Limb (tissue), 2 donors: ENCODE measurements around the gene FNBP1L.
"Not testable (repeated sequence)": the region's sequence is repeated elsewhere in the genome, so short reads cannot be mapped to it uniquely, and the experiment has no call there.

Experiments
- DNase-seq, 2 donors: peaks; one replicate each; pipeline ENCODE4 v3.0.0-alpha.2; 2016; ENCODE audit errors: extremely low spot score in 2 of 2

Gene FNBP1L

GRCh38 chr1:93591291-93591675 lies 143.4 kb downstream of the FNBP1L start:
- DNase-seq, result not testable (repeated sequence)

- DNase-seq, result peak; percentile 75 to 81
These were observed 144.0 kb downstream of the FNBP1L start for GRCh38 chr1:93591676-93592550.

GRCh38 chr1:93592551-93592949 lies 144.6 kb downstream of the FNBP1L start:
- no peak for DNase-seq

GRCh38 chr1:93593854-93594602 lies 146.1 kb downstream of the FNBP1L start:
- no peak for DNase-seq

- no peak for DNase-seq
These were observed 146.6 kb downstream of the FNBP1L start for GRCh38 chr1:93594603-93594880.

- DNase-seq, result no peak
These were observed 147.3 kb downstream of the FNBP1L start for GRCh38 chr1:93595266-93595665.

GRCh38 chr1:93595743-93596142 lies 147.8 kb downstream of the FNBP1L start:
- no peak for DNase-seq

- no peak for DNase-seq
These were observed 148.6 kb downstream of the FNBP1L start for GRCh38 chr1:93596329-93597089.

- DNase-seq, result peak; percentile 65 to 74
These were observed 149.8 kb downstream of the FNBP1L start for GRCh38 chr1:93597709-93598108.

- no peak for DNase-seq
These were observed 150.5 kb downstream of the FNBP1L start for GRCh38 chr1:93598396-93598795.

- DNase-seq, result no peak
These were observed 151.0 kb downstream of the FNBP1L start for GRCh38 chr1:93598861-93599439.

- no peak for DNase-seq
These were observed 151.6 kb downstream of the FNBP1L start for GRCh38 chr1:93599479-93599878.

GRCh38 chr1:93600663-93601062 lies 152.7 kb downstream of the FNBP1L start:
- no peak for DNase-seq

GRCh38 chr1:93601686-93602085 lies 153.8 kb downstream of the FNBP1L start:
- DNase-seq, result no peak

- DNase-seq, result no peak
These were observed 154.2 kb downstream of the FNBP1L start for GRCh38 chr1:93602101-93602500.

GRCh38 chr1:93603106-93603505 lies 155.2 kb downstream of the FNBP1L start:
- no peak for DNase-seq

- no peak for DNase-seq
These were observed 155.7 kb downstream of the FNBP1L start for GRCh38 chr1:93603601-93604000.
